Endodermal cell (in vitro differentiated cells): ENCODE measurements around the gene UBQLN4. TPM values are rescaled to one million over a fixed set of nuclear protein-coding genes. Genes with fewer than 3 reads are reported as not detected.

Experiments
- DNase-seq: peaks from one replicate; pipeline ENCODE4 v3.0.0-alpha.2; 2017
- H3K27ac ChIP-seq: 2 replicates; pipeline ENCODE4 v1.5.1; 2013; ENCODE audit warnings: mild to moderate bottlenecking, low read depth, low read length, moderate library complexity
- H3K27me3 ChIP-seq: 2 replicates; pipeline ENCODE4 v1.6.1; 2013; ENCODE audit warnings: mild to moderate bottlenecking, low read length, moderate library complexity; ENCODE audit not compliant: insufficient read depth, control insufficient read depth, poor library complexity, severe bottlenecking
- H3K36me3 ChIP-seq: 2 replicates; pipeline ENCODE4 v1.7.0; 2013; ENCODE audit warnings: mild to moderate bottlenecking, low read length, moderate library complexity; ENCODE audit not compliant: control insufficient read depth, insufficient read depth
- H3K4me1 ChIP-seq: one replicate; pipeline ENCODE4 v1.7.0; 2013; ENCODE audit warnings: low read length; ENCODE audit not compliant: control insufficient read depth, insufficient read depth
- H3K4me3 ChIP-seq: 2 replicates; pipeline ENCODE4 v1.5.1; 2013; ENCODE audit warnings: mild to moderate bottlenecking, low read length, moderate library complexity
- H3K9ac ChIP-seq: 2 replicates; pipeline ENCODE4 v1.6.1; 2013; ENCODE audit warnings: mild to moderate bottlenecking, low read length, moderate library complexity; ENCODE audit not compliant: poor library complexity, severe bottlenecking; ENCODE audit errors: extremely low read depth
- H3K9me3 ChIP-seq: 2 replicates; pipeline ENCODE4 v1.6.1; 2013; ENCODE audit warnings: mild to moderate bottlenecking, low read length, moderate library complexity; ENCODE audit not compliant: control insufficient read depth
- H3K27ac Mint-ChIP-seq: 2 replicates; pipeline ENCODE4 v1.8.0; 2020; ENCODE audit warnings: mixed read lengths
- H3K27me3 Mint-ChIP-seq: 2 replicates; pipeline ENCODE4 v1.8.0; 2021; ENCODE audit warnings: mild to moderate bottlenecking, mixed read lengths; ENCODE audit not compliant: insufficient read depth
- H3K36me3 Mint-ChIP-seq: 2 replicates; pipeline ENCODE4 v1.8.0; 2020; ENCODE audit warnings: low read depth, mixed read lengths
- H3K4me1 Mint-ChIP-seq: 2 replicates; pipeline ENCODE4 v1.8.0; 2020; ENCODE audit warnings: mixed read lengths
- H3K4me3 Mint-ChIP-seq: 2 replicates; pipeline ENCODE4 v1.8.0; 2020; ENCODE audit warnings: mild to moderate bottlenecking, moderate library complexity, mixed read lengths
- H3K9me3 Mint-ChIP-seq: 2 replicates; pipeline ENCODE4 v1.8.0; 2020; ENCODE audit warnings: mild to moderate bottlenecking, mixed read lengths
- WGBS, 2 experiments: methylation state at CpG; one replicate each; pipeline versions ENCODE4 v1.1.5 to v1.1.7; 2013; ENCODE audit warnings: missing lambda C conversion rate in 2 of 2, mixed read lengths in 1 of 2; ENCODE audit not compliant: insufficient coverage in 1 of 2, insufficient read length in 1 of 2; 5-methylcytosine and 5-hydroxymethylcytosine counted together
- total RNA-seq, 2 donors: library from RNA; stranded (reverse); fragmentation: NEBNext Ultra II Directional in 1 of 2; extraction: Animal tissue kit (Norgen Biotek cat#: 25700) in 1 of 2; gene quantifications; 2 replicates in 1 of 2; 3 replicates in 1 of 2; pipeline ENCODE4 v1.2.1, GENCODE V29; 2021
- TF ChIP-seq, protein P1 (sequence below): fragments of 200-600 bp; sonication (generic); conservative IDR thresholded peaks from 2 replicates; pipeline ENCODE4 v1.5.0; 2021; ENCODE audit warnings: antibody characterized with exemption, mild to moderate bottlenecking

Gene UBQLN4
- total RNA-seq, 2 donors from 2014 or later: 56.4 to 62.4 TPM

DNA sequence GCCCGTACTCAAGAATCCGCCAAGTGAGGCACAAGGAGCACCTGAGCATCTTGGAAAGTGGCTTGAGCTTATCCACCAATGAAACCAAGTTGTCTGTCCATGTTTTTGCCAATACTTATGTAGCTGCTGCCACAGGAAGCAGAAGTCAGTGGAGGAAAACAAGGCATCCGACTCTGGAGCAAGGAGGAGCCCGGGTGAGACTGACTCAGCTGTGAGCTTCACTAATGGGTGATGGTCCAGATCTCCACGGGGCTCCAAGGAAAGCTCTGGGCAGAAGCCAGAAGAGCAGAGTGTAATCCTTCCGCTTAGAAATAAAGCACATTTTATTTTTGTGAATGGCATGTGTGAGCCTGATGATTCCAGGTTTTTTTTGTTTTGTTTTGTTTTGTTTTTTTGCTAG lies 20.6 kb downstream of the UBQLN4 start:
- Histone ChIP-seq H3K27ac (no peak overlapping the region), H3K36me3 (peaks cover 16% of the 10 kb centered on the region), H3K9ac (no peak overlapping the region), H3K4me1 (no peaks in the 10 kb centered on the region), H3K9me3 (no peaks in the 10 kb centered on the region), H3K4me3 (no peak overlapping the region), H3K27me3 (no peaks in the 10 kb centered on the region)
- H3K27me3 Mint-ChIP-seq: no peaks in the 10 kb centered on the region
- no peak overlapping the region for H3K4me3 Mint-ChIP-seq
- no peak for DNase-seq
- peaks cover 18% of the 10 kb centered on the region for H3K36me3 Mint-ChIP-seq
- no peak overlapping the region for H3K27ac Mint-ChIP-seq
- WGBS, 2 experiments: 92 to 96% methylated on average over 5 to 6 of the region's 6 CpGs
- H3K4me1 Mint-ChIP-seq: no peaks in the 10 kb centered on the region
- H3K9me3 Mint-ChIP-seq: no peaks in the 10 kb centered on the region
- TF ChIP-seq, protein P1, sequence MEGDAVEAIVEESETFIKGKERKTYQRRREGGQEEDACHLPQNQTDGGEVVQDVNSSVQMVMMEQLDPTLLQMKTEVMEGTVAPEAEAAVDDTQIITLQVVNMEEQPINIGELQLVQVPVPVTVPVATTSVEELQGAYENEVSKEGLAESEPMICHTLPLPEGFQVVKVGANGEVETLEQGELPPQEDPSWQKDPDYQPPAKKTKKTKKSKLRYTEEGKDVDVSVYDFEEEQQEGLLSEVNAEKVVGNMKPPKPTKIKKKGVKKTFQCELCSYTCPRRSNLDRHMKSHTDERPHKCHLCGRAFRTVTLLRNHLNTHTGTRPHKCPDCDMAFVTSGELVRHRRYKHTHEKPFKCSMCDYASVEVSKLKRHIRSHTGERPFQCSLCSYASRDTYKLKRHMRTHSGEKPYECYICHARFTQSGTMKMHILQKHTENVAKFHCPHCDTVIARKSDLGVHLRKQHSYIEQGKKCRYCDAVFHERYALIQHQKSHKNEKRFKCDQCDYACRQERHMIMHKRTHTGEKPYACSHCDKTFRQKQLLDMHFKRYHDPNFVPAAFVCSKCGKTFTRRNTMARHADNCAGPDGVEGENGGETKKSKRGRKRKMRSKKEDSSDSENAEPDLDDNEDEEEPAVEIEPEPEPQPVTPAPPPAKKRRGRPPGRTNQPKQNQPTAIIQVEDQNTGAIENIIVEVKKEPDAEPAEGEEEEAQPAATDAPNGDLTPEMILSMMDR: no peak

- Histone ChIP-seq H3K4me1 (no peaks in the 10 kb centered on the region), H3K4me3 (no peak overlapping the region), H3K9me3 (no peaks in the 10 kb centered on the region), H3K27me3 (peaks cover 4% of the 10 kb centered on the region), H3K36me3 (no peaks in the 10 kb centered on the region), H3K27ac (no peak overlapping the region), H3K9ac (no peak overlapping the region)
- H3K27me3 Mint-ChIP-seq: peaks cover 14% of the 10 kb centered on the region
- 83 to 96% methylated on average over 1 to 3 of the region's 4 CpGs for WGBS, 2 experiments
- H3K36me3 Mint-ChIP-seq: no peaks in the 10 kb centered on the region
- peaks cover 3% of the 10 kb centered on the region for H3K4me1 Mint-ChIP-seq
- H3K9me3 Mint-ChIP-seq: no peaks in the 10 kb centered on the region
- H3K4me3 Mint-ChIP-seq: no peak overlapping the region
- H3K27ac Mint-ChIP-seq: no peak overlapping the region
- TF ChIP-seq, protein P1: no peak
- no peak for DNase-seq
These were observed 27.0 kb downstream of the UBQLN4 start for GRCh38 chr1:156026588-156026987.

GRCh38 chr1:156025876-156026275 lies 27.7 kb downstream of the UBQLN4 start:
- 22 to 24% methylated on average over 9 of the region's 9 CpGs for WGBS, 2 experiments
- H3K36me3 ChIP-seq: no peaks in the 10 kb centered on the region
- H3K4me1 Mint-ChIP-seq: peaks cover 3% of the 10 kb centered on the region
- no peaks in the 10 kb centered on the region for H3K9me3 ChIP-seq
- H3K4me3 ChIP-seq: no peak overlapping the region
- peaks cover 14% of the 10 kb centered on the region for H3K27me3 Mint-ChIP-seq
- peak; percentile 91 for DNase-seq
- H3K4me1 ChIP-seq: no peaks in the 10 kb centered on the region
- no peak overlapping the region for H3K27ac ChIP-seq
- H3K4me3 Mint-ChIP-seq: no peak overlapping the region
- H3K9ac ChIP-seq: no peak overlapping the region
- no peak overlapping the region for H3K27ac Mint-ChIP-seq
- no peaks in the 10 kb centered on the region for H3K9me3 Mint-ChIP-seq
- TF ChIP-seq, protein P1: peak; percentile 87
- H3K27me3 ChIP-seq: peaks cover 4% of the 10 kb centered on the region
- no peaks in the 10 kb centered on the region for H3K36me3 Mint-ChIP-seq
